HG03571 (cell line): Measurements from ENCODE around the gene APOBEC4.
A peak's percentile ranks its signal among the peaks of the same experiment; 100 is the strongest.

Source experiments
- ATAC-seq: cut with Tn5 transposase; IDR thresholded peaks from one replicate; pipeline ENCODE4 v1.9.1; 2021; ENCODE audit not compliant: unreplicated experiment

The APOBEC4 gene

DNA sequence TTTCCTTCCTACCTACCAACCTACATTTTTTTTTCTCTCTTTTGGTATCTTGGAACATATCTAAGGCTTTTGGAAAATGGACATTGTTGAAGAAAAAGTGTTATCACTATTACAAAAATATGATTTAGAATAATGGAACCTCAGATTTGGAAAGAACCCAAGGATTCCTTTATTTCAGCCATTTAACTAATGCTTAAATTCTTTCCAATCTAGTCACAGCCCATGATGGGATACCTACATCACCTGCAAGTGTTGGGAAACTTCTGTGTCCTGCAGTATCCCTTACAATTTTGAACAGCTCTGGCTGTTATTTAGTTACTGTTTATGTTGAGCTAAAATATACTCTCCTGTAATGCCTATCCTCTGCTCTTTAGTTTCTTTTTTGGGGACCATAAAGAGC lies 22.3 kb upstream of the APOBEC4 start:
- ATAC-seq, result no peak

DNA sequence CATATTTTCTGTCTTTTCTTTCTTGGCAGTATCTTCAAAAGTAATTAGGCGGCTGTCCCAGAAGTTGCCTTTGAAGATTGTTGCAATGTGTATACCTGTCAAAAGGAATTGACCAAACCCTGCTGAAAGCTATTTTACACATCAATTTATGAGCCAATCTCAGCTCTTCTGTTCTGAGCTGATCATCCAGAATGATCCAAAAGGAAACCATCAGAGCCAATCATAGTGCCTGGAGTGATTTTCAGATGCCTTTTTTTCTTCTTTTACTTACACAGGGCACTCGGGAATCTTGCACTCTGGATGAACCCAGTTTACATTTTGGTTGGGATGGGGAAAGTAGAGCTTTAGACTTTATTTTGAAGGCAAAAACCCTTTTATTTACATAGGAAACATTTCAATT lies 21.8 kb upstream of the APOBEC4 start:
- ATAC-seq, result no peak

DNA sequence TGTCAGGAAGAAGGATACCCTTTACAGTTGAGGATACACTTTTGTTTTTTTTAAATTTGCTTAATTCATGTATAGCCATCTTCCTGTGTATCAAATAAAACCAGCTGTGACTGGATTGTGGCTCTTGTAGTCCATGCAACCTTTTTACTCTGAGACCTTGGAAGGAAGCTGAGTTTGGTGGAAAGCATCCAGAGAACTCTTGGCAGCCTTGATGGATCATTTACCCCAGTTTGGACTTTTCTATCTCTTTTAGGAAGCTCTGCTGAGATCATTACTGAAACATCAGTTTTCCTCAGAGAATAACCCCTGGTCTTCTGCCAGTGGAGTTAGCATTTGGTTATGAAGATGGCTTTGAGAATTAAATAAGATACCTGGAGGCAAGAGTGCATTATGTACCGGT lies 21.2 kb upstream of the APOBEC4 start:
- no peak for ATAC-seq

DNA sequence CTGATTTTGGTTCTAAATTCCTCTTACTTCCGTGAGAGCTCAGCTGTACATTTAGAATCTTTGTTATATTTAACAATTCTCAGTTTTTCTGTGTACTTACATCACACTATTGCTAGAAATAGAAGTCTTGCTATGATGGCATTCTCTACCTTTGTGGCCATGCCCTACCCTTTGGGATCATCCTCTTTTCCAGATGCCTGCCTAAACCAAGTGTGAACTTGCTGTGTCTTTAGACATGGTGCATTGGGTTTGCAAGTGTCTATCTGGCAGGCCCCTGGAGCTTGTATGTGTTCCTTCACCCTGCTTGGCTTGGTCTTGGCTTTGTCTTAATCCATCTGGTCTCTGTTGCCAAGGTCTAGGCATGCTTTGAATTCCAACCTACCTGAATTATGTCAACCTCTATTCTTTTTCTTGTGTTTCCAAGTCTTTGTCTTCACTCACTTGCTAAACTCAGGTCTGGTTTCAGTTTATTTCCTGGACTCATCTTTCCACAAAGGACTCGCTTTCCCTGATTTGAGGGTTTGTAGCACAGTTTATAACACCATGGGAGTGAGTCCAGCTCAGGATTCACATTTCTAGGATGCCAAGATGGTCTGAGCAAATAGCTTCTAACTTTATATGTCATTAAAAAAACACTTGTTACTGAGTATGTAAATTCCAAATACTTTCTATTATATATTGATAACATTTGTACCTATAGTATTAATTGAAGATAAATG lies 20.6 kb upstream of the APOBEC4 start:
- no peak for ATAC-seq

GRCh38 chr1:183670169-183670568 lies 17.1 kb upstream of the APOBEC4 start:
- ATAC-seq, result no peak

- no peak for ATAC-seq
These were observed 3.2 kb upstream of the APOBEC4 start for GRCh38 chr1:183656355-183656754.

GRCh38 chr1:183655562-183656075 lies 2.5 kb upstream of the APOBEC4 start:
- peak; percentile 63 for ATAC-seq

DNA sequence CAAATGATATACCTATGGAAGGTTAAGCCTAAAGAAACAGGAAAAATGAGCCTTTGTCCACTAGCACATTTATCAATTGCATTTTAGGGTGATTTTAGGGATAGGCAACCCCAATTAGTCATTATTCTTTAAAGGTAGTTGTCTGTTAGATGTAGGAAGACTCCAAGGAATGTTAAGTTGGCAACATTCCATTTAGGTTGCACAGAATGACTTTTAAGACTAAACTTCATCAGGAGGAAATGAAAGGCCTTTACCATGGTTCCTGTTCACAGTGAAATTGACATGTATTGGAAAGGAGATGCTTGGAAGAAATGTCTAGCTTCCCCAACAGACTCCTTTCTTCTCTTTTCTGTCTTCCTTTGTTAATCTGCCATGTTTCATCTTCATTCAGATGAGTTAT lies 1.6 kb upstream of the APOBEC4 start:
- no peak for ATAC-seq

DNA sequence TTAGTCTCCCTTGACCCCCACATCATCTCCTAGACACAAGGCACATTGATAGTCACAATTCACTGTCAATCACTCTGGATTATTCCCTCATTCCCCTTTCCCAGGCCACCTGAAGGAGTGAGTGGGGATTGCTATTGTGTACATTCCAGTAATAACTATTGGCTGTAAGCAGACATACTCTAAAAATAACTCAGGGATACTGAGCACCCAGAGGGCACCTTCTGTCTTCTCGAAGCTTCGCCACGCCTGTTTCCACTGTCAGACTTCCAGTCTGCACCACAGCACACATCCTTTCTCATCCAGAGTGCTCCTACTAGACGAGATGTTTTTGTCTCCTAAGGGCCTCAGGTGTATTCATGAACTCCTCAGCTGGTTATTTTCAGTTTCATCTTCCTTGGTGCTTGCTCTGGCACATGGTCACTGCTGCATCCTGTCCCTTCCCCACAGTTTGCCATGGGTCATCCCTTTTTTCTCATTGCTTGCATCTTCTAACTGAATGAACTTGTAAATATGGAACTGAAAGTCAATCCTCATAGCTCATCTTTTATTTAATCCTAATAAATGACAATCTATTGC lies 848 bp upstream of the APOBEC4 start:
- no peak for ATAC-seq

DNA sequence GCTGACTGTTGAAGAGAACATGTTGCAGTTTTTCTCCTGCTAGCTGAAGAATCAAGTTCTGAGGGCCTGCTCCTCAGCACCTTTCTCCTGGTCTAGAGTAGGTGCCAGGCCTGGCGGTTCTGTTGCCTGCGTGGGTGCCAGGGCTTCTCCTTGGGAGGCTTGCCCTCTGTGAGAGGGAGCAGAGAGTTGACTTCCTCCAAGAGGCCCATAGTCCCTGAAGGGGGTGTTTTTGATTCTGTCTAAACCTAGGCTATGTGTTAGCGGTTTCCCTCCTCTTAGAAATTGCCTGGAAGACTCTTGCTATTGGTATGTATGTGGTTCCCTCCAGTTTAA lies 312 bp upstream of the APOBEC4 start:
- no peak for ATAC-seq

DNA sequence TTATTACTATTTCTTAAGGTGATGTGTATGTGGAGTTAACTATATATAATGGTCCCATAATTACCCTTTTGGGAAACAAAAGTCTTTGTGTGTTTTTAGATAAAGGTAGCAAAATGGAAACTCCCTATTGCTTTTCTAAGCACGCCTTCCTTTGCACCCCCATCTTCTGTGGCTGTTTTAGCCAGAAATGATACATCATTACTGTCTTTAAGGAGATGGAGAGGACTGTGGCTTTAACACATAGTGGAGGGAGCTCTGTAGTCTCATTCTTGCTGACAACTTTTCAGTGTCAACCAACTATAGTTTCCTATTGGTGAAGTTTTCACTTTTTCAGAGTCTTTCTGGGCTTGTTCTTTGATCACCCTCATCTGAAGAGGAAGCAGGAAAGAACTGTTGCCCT lies 1.0 kb downstream of the APOBEC4 start:
- no peak for ATAC-seq

DNA sequence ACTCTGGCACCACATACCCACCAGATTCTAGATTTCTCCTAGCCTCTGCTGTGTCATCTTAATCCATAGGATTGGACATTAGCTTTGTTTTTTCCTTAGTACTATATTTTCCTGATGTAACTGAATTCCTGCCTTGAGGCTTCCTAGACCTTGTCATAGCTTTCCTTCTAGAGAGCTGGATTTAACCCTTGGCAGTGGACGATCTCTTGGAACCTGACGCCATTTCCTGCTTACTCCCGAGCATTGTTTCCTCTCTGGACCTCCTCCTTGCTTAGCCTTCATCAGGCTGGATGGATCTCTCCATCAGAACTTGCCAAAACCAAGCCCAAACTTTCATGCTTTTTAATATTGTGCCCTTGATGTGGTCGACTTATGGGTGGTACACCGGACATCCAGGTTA lies 1.5 kb downstream of the APOBEC4 start:
- no peak for ATAC-seq

GRCh38 chr1:183648042-183648441 lies 5.1 kb downstream of the APOBEC4 start:
- no peak for ATAC-seq

GRCh38 chr1:183646776-183647175 lies 6.3 kb downstream of the APOBEC4 start:
- ATAC-seq, result no peak

DNA sequence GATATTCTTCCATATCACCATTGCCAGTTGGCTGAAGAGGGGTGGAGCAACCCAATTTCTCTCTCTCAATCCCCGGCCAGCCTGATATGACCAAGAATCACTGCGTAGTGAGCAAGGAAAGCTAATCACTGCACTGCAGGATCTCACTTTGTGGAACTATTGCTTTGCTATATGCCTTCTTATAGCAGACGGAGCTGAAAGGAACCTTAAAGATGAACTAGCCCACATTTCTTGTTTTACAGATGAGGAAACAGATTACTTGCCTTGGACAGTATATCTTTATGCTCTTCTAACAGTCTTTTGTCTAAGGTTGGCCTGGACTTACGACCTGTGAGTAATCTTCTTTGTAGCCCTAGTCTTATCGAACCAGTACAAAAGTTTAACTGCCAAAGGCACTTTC lies 7.6 kb downstream of the APOBEC4 start:
- no peak for ATAC-seq

DNA sequence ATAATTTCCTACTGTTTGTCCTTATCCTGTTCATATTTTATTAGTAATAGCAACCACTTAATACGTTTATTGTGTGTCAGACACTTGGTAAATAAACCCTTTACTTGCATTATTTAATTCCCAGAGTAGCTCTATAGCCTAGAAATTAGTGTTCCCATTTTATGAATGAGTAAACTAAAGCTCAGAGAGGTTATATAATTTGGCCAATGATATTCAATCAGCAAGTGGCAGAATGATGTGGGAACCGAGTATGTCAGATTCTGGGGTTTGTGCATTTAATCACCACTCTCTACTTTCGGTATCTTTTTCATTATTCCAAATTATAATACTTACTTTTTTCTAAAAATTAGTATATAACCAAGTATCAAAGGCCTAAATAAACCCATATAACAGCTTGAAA lies 10.9 kb downstream of the APOBEC4 start:
- ATAC-seq, result no peak

- no peak for ATAC-seq
These were observed 12.9 kb downstream of the APOBEC4 start for GRCh38 chr1:183640193-183640592.

DNA sequence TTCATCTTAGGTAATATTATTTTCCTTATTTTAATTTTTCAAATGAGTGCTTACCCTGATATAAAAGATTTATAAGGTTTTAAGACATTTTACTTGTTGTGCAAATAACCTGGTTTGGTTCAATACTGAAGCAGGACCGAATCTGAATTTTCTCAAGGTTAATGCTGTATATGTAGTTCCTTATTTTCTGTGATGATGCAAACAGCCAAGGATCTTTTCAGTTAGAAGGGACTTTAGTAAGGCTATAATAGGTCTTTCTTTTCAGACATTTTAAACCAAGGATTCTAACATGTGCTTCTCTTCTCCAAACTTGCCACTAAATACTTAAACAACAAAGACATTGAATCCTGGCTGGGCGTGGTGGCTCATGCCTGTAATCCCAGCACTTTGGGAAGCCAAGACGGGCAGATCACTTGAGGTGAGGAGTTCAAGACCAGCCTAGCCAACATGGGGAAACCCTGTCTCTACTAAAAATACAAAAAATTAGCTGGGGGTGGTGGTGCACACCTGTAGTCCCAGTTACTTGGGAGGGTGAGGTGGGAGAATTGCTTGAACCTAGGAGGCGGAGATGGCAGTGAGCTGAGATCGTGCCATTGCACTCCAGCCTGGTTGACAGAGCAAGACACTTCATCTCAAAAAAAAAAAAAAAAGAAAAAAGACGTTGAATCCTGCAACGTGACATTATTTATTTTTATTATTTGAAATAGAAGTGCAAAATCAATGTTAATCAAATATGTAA lies 14.3 kb downstream of the APOBEC4 start:
- no peak for ATAC-seq

DNA sequence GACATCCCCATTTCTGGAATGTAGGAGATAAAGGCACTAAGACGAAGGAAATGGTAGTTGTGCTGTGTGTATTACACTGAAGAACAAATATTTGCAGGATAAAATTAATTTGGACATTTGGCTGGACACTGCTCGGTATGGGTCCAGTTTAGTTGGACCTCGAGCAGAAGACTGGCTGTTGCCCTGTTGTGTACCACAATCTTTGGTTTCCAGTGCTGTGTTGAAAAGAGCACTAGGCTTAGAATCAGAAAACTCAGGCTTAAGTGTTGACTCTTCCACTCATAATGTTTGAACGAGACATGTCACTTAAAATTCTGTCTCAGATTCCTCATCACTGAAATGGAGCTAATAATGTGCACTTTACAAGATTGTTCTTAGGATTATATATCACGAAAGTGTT lies 16.3 kb downstream of the APOBEC4 start:
- no peak for ATAC-seq

- ATAC-seq, result no peak
These were observed 16.8 kb downstream of the APOBEC4 start for GRCh38 chr1:183636334-183636682.

DNA sequence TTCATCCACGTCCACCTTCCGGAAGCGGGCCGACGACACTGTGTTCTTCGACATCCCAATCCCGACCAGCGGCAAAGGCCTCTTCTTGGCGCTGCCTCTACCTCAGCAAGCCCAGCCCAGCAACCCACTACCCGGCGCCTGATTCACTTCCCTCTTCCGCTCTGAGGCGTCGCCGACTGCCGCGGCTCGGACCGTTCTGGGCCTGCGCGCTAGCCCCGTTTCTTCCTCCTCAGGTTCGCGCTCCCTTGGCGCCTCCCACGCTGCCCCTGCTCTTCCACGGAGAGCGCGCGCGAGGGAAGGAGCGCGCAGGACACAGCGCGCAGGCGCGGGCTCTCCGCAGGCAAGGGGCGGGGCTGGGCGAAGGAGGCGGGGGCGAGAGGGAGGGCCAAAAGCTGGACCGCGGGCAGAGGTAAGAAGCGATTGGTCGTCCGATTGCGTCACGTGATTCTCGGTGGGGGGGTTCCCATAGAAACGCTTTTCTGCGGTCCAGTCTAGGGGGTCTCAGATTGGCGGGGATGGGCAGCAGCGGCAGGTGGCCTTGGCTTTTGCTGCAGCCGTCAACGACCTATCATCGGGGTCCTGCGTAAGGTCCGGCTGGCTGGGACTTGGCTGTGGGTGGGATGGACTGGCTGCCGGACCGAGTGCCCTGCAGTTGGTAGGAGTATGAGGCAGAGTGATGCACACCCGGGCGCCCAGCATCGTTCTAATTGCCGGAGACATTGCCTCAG lies 17.3 kb downstream of the APOBEC4 start, which contains the start of gene ARPC5:
Gene ARPC5, minus strand, starts transcription at position 178 of the 728 bp plus-strand sequence. Its CDS starts 124 bp downstream, at position 54.
- peak; percentile 86 for ATAC-seq
